HG02840 (cell line): ENCODE measurements around the gene AMOTL1.
"Not testable (repeated sequence)": the region's sequence is repeated elsewhere in the genome, so short reads cannot be mapped to it uniquely, and the experiment has no call there.

Experiments used
- ATAC-seq: cut with Tn5 transposase; IDR thresholded peaks from one replicate; pipeline ENCODE4 v1.9.1; 2021; ENCODE audit warnings: mild to moderate bottlenecking, moderate library complexity, moderate number of reproducible peaks; ENCODE audit not compliant: unreplicated experiment, low FRiP score

The AMOTL1 gene

GRCh38 chr11:94840209-94840608 lies 72.1 kb downstream of the AMOTL1 start:
- no peak for ATAC-seq

- no peak for ATAC-seq
Observed at GRCh38 chr11:94844031-94844430, 75.9 kb downstream of the AMOTL1 start.

- no peak for ATAC-seq
Observed at GRCh38 chr11:94845622-94846021, 77.5 kb downstream of the AMOTL1 start.

- no peak for ATAC-seq
Observed at GRCh38 chr11:94849839-94850238, 81.7 kb downstream of the AMOTL1 start.

- ATAC-seq: no peak
Observed at GRCh38 chr11:94851864-94852636, 83.9 kb downstream of the AMOTL1 start.

GRCh38 chr11:94853288-94853687 lies 85.1 kb downstream of the AMOTL1 start:
- ATAC-seq: not testable (repeated sequence)

- ATAC-seq: no peak
Observed at GRCh38 chr11:94853836-94854235, 85.7 kb downstream of the AMOTL1 start.

- no peak for ATAC-seq
Observed at GRCh38 chr11:94854770-94855633, 86.8 kb downstream of the AMOTL1 start.

- ATAC-seq: no peak
Observed at GRCh38 chr11:94855666-94856065, 87.5 kb downstream of the AMOTL1 start.

GRCh38 chr11:94856443-94856842 lies 88.3 kb downstream of the AMOTL1 start:
- no peak for ATAC-seq

GRCh38 chr11:94857337-94857736 lies 89.2 kb downstream of the AMOTL1 start:
- no peak for ATAC-seq

GRCh38 chr11:94858012-94858705 lies 90.0 kb downstream of the AMOTL1 start:
- ATAC-seq: no peak

- no peak for ATAC-seq
Observed at GRCh38 chr11:94860333-94860732, 92.2 kb downstream of the AMOTL1 start.

GRCh38 chr11:94861306-94861845 lies 93.2 kb downstream of the AMOTL1 start:
- no peak for ATAC-seq

GRCh38 chr11:94862926-94863880 lies 95.0 kb downstream of the AMOTL1 start:
- ATAC-seq: no peak

- no peak for ATAC-seq
Observed at GRCh38 chr11:94864506-94865045, 96.4 kb downstream of the AMOTL1 start.

- no peak for ATAC-seq
Observed at GRCh38 chr11:94866231-94866822, 98.2 kb downstream of the AMOTL1 start.

- ATAC-seq: no peak
Observed at GRCh38 chr11:94866936-94867795, 99.0 kb downstream of the AMOTL1 start.
